Liver (tissue), 9 donors: Measurements from ENCODE around the gene C2CD4C. TPM values are rescaled to one million over a fixed set of nuclear protein-coding genes. Genes with fewer than 3 reads are reported as not detected.

Experiments
- DNase-seq: peaks from one replicate; pipeline ENCODE4 v3.0.0-alpha.2; 2017; ENCODE audit warnings: low spot score
- H3K27ac ChIP-seq, 2 donors: one replicate each; pipeline ENCODE4 v1.7.0; 2013; ENCODE audit warnings: inconsistent platforms in 2 of 2, low read length in 2 of 2, control low read depth in 1 of 2, low read depth in 1 of 2, mild to moderate bottlenecking in 1 of 2
- H3K27me3 ChIP-seq, 4 donors: one replicate each; pipeline versions ENCODE4 v1.6.1 to v1.7.0; 2013; ENCODE audit warnings: low read length in 3 of 4, inconsistent platforms in 1 of 4, mild to moderate bottlenecking in 1 of 4, moderate library complexity in 1 of 4; ENCODE audit not compliant: control insufficient read depth in 4 of 4, insufficient read depth in 4 of 4
- H3K36me3 ChIP-seq, 4 donors: one replicate each; pipeline versions ENCODE4 v1.6.1 to v1.7.0; 2013; ENCODE audit warnings: low read length in 3 of 4, mild to moderate bottlenecking in 3 of 4, low read depth in 1 of 4, moderate library complexity in 1 of 4; ENCODE audit not compliant: control insufficient read depth in 4 of 4, insufficient read depth in 3 of 4
- H3K4me1 ChIP-seq, 4 donors: one replicate each; pipeline versions ENCODE4 v1.6.1 to v1.7.0; 2013; ENCODE audit warnings: low read length in 3 of 4, mild to moderate bottlenecking in 3 of 4, moderate library complexity in 1 of 4; ENCODE audit not compliant: control insufficient read depth in 4 of 4, insufficient read depth in 4 of 4
- H3K4me3 ChIP-seq, 3 donors: one replicate each; pipeline versions ENCODE4 v1.6.1 to v1.7.0; 2013; ENCODE audit warnings: low read length in 3 of 3, control low read depth in 1 of 3, low read depth in 1 of 3, mild to moderate bottlenecking in 1 of 3
- H3K9ac ChIP-seq, 2 donors: one replicate each; pipeline ENCODE4 v1.7.0; 2013; ENCODE audit warnings: low read length in 2 of 2, mild to moderate bottlenecking in 2 of 2, moderate library complexity in 2 of 2, control low read depth in 1 of 2, low read depth in 1 of 2
- H3K9me3 ChIP-seq, 4 donors: one replicate each; pipeline versions ENCODE4 v1.6.1 to v1.7.0; 2013; ENCODE audit warnings: low read length in 3 of 4; ENCODE audit not compliant: control insufficient read depth in 4 of 4
- ATF3 ChIP-seq: IDR thresholded peaks from 2 replicates; pipeline ENCODE4 v1.6.1; 2016; ENCODE audit warnings: antibody characterized with exemption
- CTCF ChIP-seq: fragments of 150-350 bp; IDR thresholded peaks from 2 replicates; pipeline ENCODE4 v1.5.1; 2017; ENCODE audit warnings: improper control_type of control experiment, low read depth, low read length; ENCODE audit not compliant: missing input control
- EGR1 ChIP-seq, 2 donors: IDR thresholded peaks; 2 replicates each; pipeline ENCODE4 v1.6.1; 2016 to 2018; ENCODE audit warnings: antibody characterized with exemption in 2 of 2, low read depth in 2 of 2
- FOXA1 ChIP-seq: IDR thresholded peaks from 2 replicates; pipeline ENCODE4 v1.6.1; 2016; ENCODE audit warnings: antibody characterized with exemption
- FOXA2 ChIP-seq: IDR thresholded peaks from 2 replicates; pipeline ENCODE4 v1.6.1; 2016; ENCODE audit warnings: antibody characterized with exemption
- GABPA ChIP-seq, 2 donors: IDR thresholded peaks in 1 of 2; conservative IDR thresholded peaks in 1 of 2; 2 replicates each; pipeline ENCODE4 v1.6.1; 2016; ENCODE audit warnings: antibody characterized with exemption in 2 of 2, mild to moderate bottlenecking in 1 of 2, moderate library complexity in 1 of 2
- HNF4A ChIP-seq, 2 donors: conservative IDR thresholded peaks; 2 replicates each; pipeline ENCODE4 v1.6.1; 2016; ENCODE audit warnings: antibody characterized with exemption in 2 of 2, mild to moderate bottlenecking in 2 of 2
- HNF4G ChIP-seq: IDR thresholded peaks from 2 replicates; pipeline ENCODE4 v1.6.1; 2016; ENCODE audit warnings: antibody characterized with exemption
- JUND ChIP-seq, 2 donors: IDR thresholded peaks; 2 replicates each; pipeline ENCODE4 v1.6.1; 2016; ENCODE audit warnings: antibody characterized with exemption in 2 of 2
- MAX ChIP-seq: IDR thresholded peaks from 2 replicates; pipeline ENCODE4 v1.6.1; 2016; ENCODE audit warnings: antibody characterized with exemption
- NR2F2 ChIP-seq: IDR thresholded peaks from 2 replicates; pipeline ENCODE4 v1.6.1; 2016; ENCODE audit warnings: antibody characterized with exemption
- RAD21 ChIP-seq, 2 donors: IDR thresholded peaks; 2 replicates each; pipeline ENCODE4 v1.6.1; 2016; ENCODE audit warnings: antibody characterized with exemption in 2 of 2, mild to moderate bottlenecking in 2 of 2
- REST ChIP-seq: IDR thresholded peaks from 2 replicates; pipeline ENCODE4 v1.6.1; 2016; ENCODE audit warnings: antibody characterized with exemption, mild to moderate bottlenecking
- RXRA ChIP-seq, 2 donors: IDR thresholded peaks; 2 replicates each; pipeline ENCODE4 v1.6.1; 2017 to 2018; ENCODE audit warnings: antibody characterized with exemption in 2 of 2, mild to moderate bottlenecking in 1 of 2
- SP1 ChIP-seq: IDR thresholded peaks from 2 replicates; pipeline ENCODE4 v1.6.1; 2018; ENCODE audit warnings: antibody characterized with exemption, mild to moderate bottlenecking
- TAF1 ChIP-seq: conservative IDR thresholded peaks from 2 replicates; pipeline ENCODE4 v1.6.1; 2016; ENCODE audit warnings: antibody characterized with exemption, mild to moderate bottlenecking
- YY1 ChIP-seq: IDR thresholded peaks from 2 replicates; pipeline ENCODE4 v1.6.1; 2016; ENCODE audit warnings: antibody characterized with exemption, mild to moderate bottlenecking
- ZBTB33 ChIP-seq: IDR thresholded peaks from 2 replicates; pipeline ENCODE4 v1.6.1; 2016; ENCODE audit warnings: antibody characterized with exemption
- WGBS: extraction: QIAGEN DNeasy Blood & Tissue Kit; methylation state at CpG from one replicate; pipeline ENCODE4 v1.1.7; 2013; 5-methylcytosine and 5-hydroxymethylcytosine counted together
- polyA plus RNA-seq, 2 donors: library from polyadenylated mRNA; stranded (reverse) in 1 of 2; unstranded in 1 of 2; fragments of 200-250 nt in 1 of 2; fragments of >200 nt in 1 of 2; fragmentation: Nextera tagmentation in 1 of 2; extraction: Ambion mirVana in 1 of 2; gene quantifications; one replicate each; pipeline versions ENCODE4 v1.2.1 to v1.2.3, GENCODE V29; 2013 to 2015
- total RNA-seq, 2 donors: library from RNA; depleted of rRNA; stranded (reverse); fragments of >200 nt; gene quantifications; one replicate each; pipeline ENCODE4 v1.2.3, GENCODE V29; 2014
- donor health status: healthy.
- donor health status: healthy.
- donor health status: healthy.
- donor health status: healthy.
- donor health status: healthy.

The C2CD4C gene
- total and polyA plus RNA-seq, 4 donors = 0.08 to 0.42 (median 0.19) TPM

- H3K9ac ChIP-seq = no peak overlapping the region
- H3K36me3 ChIP-seq = peaks cover 4 to 25% (median 8%) of the 10 kb centered on the region in 4 donors
- no peaks in the 10 kb centered on the region for H3K4me1 ChIP-seq
- H3K4me3 ChIP-seq = no peak overlapping the region
- TF ChIP-seq ATF3 (no peak), RAD21 (IDR thresholded peaks at IDR 0.05) (no peak), FOXA1 (no peak), FOXA2 (no peak), GABPA (IDR thresholded peaks at IDR 0.05 in 1 of 2, conservative IDR thresholded peaks at IDR 0.05 in 1 of 2) (no peak), JUND (IDR thresholded peaks at IDR 0.05) (no peak)
- 79% methylated on average over 40 of the region's 40 CpGs for WGBS
- H3K27me3 ChIP-seq = no peaks in the 10 kb centered on the region
- DNase-seq = no peak
- no peaks in the 10 kb centered on the region for H3K9me3 ChIP-seq
- H3K27ac ChIP-seq = no peak overlapping the region
Observed at GRCh38 chr19:422213-422916, 13.4 kb upstream of the C2CD4C start.

GRCh38 chr19:419721-420515, 11.0 kb upstream of the C2CD4C start:
- H3K4me3 ChIP-seq = no peak overlapping the region
- no peaks in the 10 kb centered on the region for H3K27me3 ChIP-seq
- no peak for TF ChIP-seq YY1
- TF ChIP-seq MAX = no peak
- TF ChIP-seq ATF3 = no peak
- TF ChIP-seq RAD21 (IDR thresholded peaks at IDR 0.05) = no peak
- TF ChIP-seq SP1 = no peak
- TF ChIP-seq FOXA1 = no peak
- no peak for TF ChIP-seq CTCF
- TF ChIP-seq FOXA2 = no peak
- TF ChIP-seq JUND (IDR thresholded peaks at IDR 0.05) = no peak
- no peak for TF ChIP-seq RXRA (IDR thresholded peaks at IDR 0.05)
- TF ChIP-seq EGR1 (IDR thresholded peaks at IDR 0.05; ENCODE audit: low read depth in 2 of 2) = no peak
- no peak for TF ChIP-seq ZBTB33
- no peak for TF ChIP-seq TAF1
- TF ChIP-seq HNF4A (conservative IDR thresholded peaks at IDR 0.05) = no peak
- TF ChIP-seq REST = no peak
- TF ChIP-seq NR2F2 = no peak
- no peak for TF ChIP-seq HNF4G
- H3K9ac ChIP-seq = no peak overlapping the region
- no peaks in the 10 kb centered on the region for H3K4me1 ChIP-seq
- H3K36me3 ChIP-seq = peaks cover 4 to 36% (median 10%) of the 10 kb centered on the region in 4 donors
- H3K9me3 ChIP-seq = no peaks in the 10 kb centered on the region
- WGBS = 89% methylated on average over 31 of the region's 31 CpGs
- no peak overlapping the region for H3K27ac ChIP-seq
- DNase-seq = no peak
